ENCODE data around the gene USP49.
"Not testable (repeated sequence)": the region's sequence is repeated elsewhere in the genome, so short reads cannot be mapped to it uniquely, and the experiment has no call there.

The USP49 gene

GRCh38 chr6:41895300-41896233 lies at the start of gene USP49:
Gene USP49, minus strand, starts transcription at chr6:41895375. Its CDS starts 88,392 bp downstream, at chr6:41806983.
- Histone ChIP-seq H4K20me1 (ENCODE audit: insufficient read depth, low read length, poor library complexity, severe bottlenecking) (peaks cover 9% of the 10 kb centered on the region), H3K9me2 (replicated peaks; ENCODE audit: low read depth, low read length) (no peaks in the 10 kb centered on the region), H2AFZ (ENCODE audit: low read length) (peak within 1 kb of the TSS; percentile 80), H3K36me3 (ENCODE audit: insufficient read depth, low read length) (no peaks in the 10 kb centered on the region), H3K27me3 (ENCODE audit: insufficient read depth, low read length, poor library complexity, severe bottlenecking) (no peaks in the 10 kb centered on the region), H3K9me3 (ENCODE audit: insufficient read depth, low read depth, low read length) (no peaks in the 10 kb centered on the region), H3K4me2 (ENCODE audit: low read depth, low read length, poor library complexity, severe bottlenecking) (peak within 1 kb of the TSS; percentile 94), H3F3A (ENCODE audit: low read depth) (no peaks in the 10 kb centered on the region), H3K4me1 (ENCODE audit: insufficient read depth, low read length, poor library complexity, severe bottlenecking) (peaks cover 50% of the 10 kb centered on the region), H3K4me3 (ENCODE audit: low read length, poor library complexity, severe bottlenecking) (peak within 1 kb of the TSS; percentile 78), H3K9ac (ENCODE audit: low read depth, low read length, poor library complexity, severe bottlenecking) (peak within 1 kb of the TSS; percentile 76), H3K79me2 (ENCODE audit: insufficient read depth, low read length) (peaks cover 40% of the 10 kb centered on the region)
- TF ChIP-seq CTCF (conservative IDR thresholded peaks at IDR 0.05; ENCODE audit: low read length): no peak
- TF ChIP-seq EZH2phosphoT487 (IDR thresholded peaks at IDR 0.05; ENCODE audit: borderline replicate concordance): no peak

GRCh38 chr6:41943456-41943855 lies 48.3 kb upstream of the USP49 start:
- TF ChIP-seq EZH2phosphoT487 (IDR thresholded peaks at IDR 0.05; ENCODE audit: borderline replicate concordance) (no peak), CTCF (conservative IDR thresholded peaks at IDR 0.05; ENCODE audit: low read length) (no peak)
- Histone ChIP-seq H4K20me1 (ENCODE audit: insufficient read depth, low read length, poor library complexity, severe bottlenecking) (peaks cover 26% of the 10 kb centered on the region), H3K4me2 (ENCODE audit: low read depth, low read length, poor library complexity, severe bottlenecking) (no peak overlapping the region), H3K36me3 (ENCODE audit: insufficient read depth, low read length) (no peaks in the 10 kb centered on the region), H3F3A (ENCODE audit: low read depth) (peaks cover 6% of the 10 kb centered on the region; the same call in 1 of the 2 replicates), H3K79me2 (ENCODE audit: insufficient read depth, low read length) (peaks cover 31% of the 10 kb centered on the region), H2AFZ (ENCODE audit: low read length) (no peak overlapping the region), H3K9ac (ENCODE audit: low read depth, low read length, poor library complexity, severe bottlenecking) (no peak overlapping the region), H3K27me3 (ENCODE audit: insufficient read depth, low read length, poor library complexity, severe bottlenecking) (peaks cover 6% of the 10 kb centered on the region), H3K4me3 (ENCODE audit: low read length, poor library complexity, severe bottlenecking) (no peak overlapping the region), H3K9me2 (replicated peaks; ENCODE audit: low read depth, low read length) (no peaks in the 10 kb centered on the region), H3K4me1 (ENCODE audit: insufficient read depth, low read length, poor library complexity, severe bottlenecking) (peaks cover 15% of the 10 kb centered on the region), H3K9me3 (ENCODE audit: insufficient read depth, low read depth, low read length) (no peaks in the 10 kb centered on the region)

GRCh38 chr6:41942882-41943281 lies 47.7 kb upstream of the USP49 start:
- H3K4me3 ChIP-seq (ENCODE audit: low read length, poor library complexity, severe bottlenecking); H3K36me3 ChIP-seq (ENCODE audit: insufficient read depth, low read length); H3K27me3 ChIP-seq (ENCODE audit: insufficient read depth, low read length, poor library complexity, severe bottlenecking); H3F3A ChIP-seq (ENCODE audit: low read depth); H3K4me2 ChIP-seq (ENCODE audit: low read depth, low read length, poor library complexity, severe bottlenecking); H3K9ac ChIP-seq (ENCODE audit: low read depth, low read length, poor library complexity, severe bottlenecking); H3K9me3 ChIP-seq (ENCODE audit: insufficient read depth, low read depth, low read length); H3K9me2 ChIP-seq (replicated peaks; ENCODE audit: low read depth, low read length); H2AFZ ChIP-seq (ENCODE audit: low read length): not testable (repeated sequence)
- peaks cover 29% of the 10 kb centered on the region for H4K20me1 ChIP-seq (ENCODE audit: insufficient read depth, low read length, poor library complexity, severe bottlenecking)
- peaks cover 37% of the 10 kb centered on the region for H3K79me2 ChIP-seq (ENCODE audit: insufficient read depth, low read length)
- peaks cover 21% of the 10 kb centered on the region for H3K4me1 ChIP-seq (ENCODE audit: insufficient read depth, low read length, poor library complexity, severe bottlenecking)

Data from Loucy (cell line).